GM21825 (cell line): Measurements from ENCODE around the gene PHACTR3.
"Not testable (repeated sequence)": the region's sequence is repeated elsewhere in the genome, so short reads cannot be mapped to it uniquely, and the experiment has no call there.

Source experiments
- ATAC-seq: cut with Tn5 transposase; IDR thresholded peaks from one replicate; pipeline ENCODE4 v1.9.1; 2021; ENCODE audit warnings: mild to moderate bottlenecking, moderate library complexity; ENCODE audit not compliant: unreplicated experiment

PHACTR3 gene

GRCh38 chr20:59618131-59618530 is 13.8 kb downstream of the PHACTR3 start:
- no peak for ATAC-seq

- ATAC-seq, result not testable (repeated sequence)
Observed at GRCh38 chr20:59618585-59618984, 14.2 kb downstream of the PHACTR3 start.

GRCh38 chr20:59620860-59621505 is 16.6 kb downstream of the PHACTR3 start:
- no peak for ATAC-seq

DNA sequence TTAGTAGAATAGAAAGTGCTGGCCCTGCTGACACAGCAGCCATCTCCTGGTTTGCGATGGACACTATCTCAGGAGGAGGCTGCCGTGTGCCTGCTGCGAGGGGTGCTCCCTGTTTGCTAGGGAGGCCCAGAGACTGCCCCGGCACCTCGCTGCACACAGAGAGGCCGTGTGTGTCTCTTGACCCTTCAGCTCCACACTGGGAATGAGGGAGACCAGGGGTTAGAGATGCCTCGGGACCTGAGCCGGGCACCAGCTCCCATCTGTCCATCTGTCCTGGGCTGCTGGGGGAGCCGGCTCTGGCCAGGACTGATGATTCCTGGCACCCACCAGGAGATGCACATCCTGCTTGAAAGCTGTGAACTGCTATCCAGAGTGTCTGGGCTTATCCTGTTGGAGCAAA is 18.2 kb downstream of the PHACTR3 start:
- ATAC-seq, result no peak

GRCh38 chr20:59623133-59623532 is 18.8 kb downstream of the PHACTR3 start:
- no peak for ATAC-seq

DNA sequence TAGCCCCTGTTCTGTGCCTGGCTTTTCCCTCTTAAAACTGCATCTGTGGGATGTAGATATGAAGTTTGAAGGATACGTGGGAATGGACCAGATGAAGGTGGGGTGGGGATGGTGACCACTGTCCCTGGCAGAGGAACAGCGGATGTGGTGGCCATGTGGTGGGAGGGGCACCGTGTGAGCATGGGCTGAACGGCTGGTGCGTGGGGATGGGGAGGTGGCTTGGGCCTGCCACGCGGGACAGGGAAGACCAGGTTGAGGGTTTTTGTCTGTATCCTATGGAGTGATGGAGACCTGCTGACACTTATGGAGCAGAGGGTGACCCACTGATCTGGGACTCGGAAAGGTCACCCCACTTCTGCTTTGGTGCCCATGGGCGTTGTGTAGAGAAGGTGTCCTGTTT is 19.2 kb downstream of the PHACTR3 start:
- no peak for ATAC-seq

DNA sequence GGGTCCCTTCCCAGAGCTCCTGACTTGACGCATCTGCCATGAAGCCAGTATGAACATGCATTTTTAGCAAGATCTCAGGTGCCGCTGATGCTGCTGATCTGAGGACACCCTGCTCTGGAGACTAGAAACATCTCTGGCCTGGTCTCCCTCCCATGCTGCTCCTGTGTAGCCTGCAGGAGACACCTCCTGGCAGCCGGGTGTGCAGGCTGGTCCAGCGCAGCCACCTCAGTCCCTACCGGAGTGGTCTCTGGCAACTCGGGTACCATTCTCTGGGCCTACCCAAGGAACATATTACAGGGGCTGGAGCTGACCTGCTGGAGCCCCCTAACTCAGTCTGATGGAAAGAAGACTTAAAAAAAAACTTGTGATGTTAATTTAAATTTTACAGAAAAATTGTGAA is 20.1 kb downstream of the PHACTR3 start:
- no peak for ATAC-seq

GRCh38 chr20:59625214-59625922 is 21.0 kb downstream of the PHACTR3 start:
- ATAC-seq, result no peak

DNA sequence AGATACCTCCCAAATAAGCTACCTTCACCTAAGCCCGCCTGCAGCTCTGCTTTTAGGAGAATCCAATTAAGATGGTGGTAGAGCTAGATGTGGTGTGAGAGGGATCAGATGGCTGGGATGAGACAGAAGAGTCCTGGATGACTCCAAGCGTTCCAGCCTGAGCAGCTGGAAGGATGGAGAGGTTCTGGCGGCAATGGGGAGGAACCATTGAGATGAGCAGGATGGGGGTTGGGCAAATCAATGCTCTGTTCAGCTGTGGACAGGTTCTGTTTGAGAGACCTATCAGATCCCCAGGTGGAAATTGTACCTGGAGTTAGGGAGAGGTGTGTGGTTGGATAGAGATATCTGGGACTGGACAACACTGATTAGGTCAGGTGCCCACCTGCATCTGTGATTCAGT is 23.0 kb downstream of the PHACTR3 start:
- no peak for ATAC-seq

DNA sequence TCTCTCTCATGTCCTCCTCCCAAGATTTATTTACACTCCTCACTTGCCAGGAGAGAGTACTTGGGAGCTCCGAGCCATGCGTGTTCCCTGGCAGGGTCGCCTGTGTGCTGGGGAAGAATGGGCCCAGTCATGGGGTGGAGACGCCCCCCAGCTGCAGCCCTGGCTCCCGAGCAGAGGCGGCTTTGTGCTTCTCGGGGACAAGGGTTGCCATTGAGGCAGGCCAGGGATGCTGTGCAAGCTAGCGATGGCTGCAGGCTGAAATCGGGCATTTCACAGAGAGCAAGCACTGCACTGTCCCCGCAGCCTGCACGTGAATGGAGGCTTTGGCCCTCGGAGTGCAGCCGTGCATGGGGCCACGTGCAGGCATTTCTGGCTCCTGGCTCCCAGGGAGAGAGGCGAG is 23.8 kb downstream of the PHACTR3 start:
- ATAC-seq, result no peak

DNA sequence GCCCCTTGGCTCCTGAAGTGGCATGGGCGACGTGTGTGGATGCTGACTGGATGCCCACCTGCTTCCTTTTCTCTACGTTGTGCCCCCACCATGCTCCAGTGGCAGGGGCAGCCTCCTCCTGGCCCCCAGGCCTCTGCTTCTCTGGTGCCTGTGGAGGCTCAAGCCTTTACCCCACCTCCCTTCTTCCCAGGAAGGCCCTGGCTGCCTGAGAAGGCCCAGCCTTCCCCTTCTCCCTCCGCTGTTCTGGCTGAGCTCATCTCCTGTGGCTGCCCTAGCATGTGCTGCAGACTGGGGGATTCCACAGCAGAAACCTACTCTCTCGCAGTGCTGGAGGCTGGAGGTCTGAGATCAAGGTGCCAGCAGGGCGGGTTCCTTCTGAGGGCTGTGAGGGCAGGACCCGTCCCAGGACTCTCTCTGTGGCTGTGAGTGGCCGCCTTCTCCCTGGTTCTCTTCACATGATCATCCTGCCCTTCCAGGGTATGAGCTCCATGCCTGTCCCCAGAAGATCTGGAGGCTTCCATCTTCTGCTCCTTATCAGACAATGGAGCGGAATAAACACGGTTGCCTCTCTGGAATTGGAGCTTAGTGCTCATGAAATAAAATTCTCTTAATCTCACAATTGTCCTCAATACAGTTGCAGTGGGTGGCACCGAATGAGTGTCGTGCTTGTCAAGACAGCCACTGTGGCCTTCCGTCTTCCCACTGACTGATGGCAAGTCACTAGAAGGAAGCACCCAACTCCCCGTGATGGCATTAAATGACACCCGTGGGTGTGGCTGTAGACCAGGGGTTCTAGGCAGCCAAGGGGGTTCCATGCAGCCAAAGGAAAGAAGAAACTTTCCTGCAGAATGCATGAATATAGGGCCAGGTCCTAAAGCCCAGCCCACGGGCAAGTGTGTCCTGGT is 25.1 kb downstream of the PHACTR3 start:
- no peak for ATAC-seq

GRCh38 chr20:59630526-59630925 is 26.2 kb downstream of the PHACTR3 start:
- ATAC-seq, result no peak

DNA sequence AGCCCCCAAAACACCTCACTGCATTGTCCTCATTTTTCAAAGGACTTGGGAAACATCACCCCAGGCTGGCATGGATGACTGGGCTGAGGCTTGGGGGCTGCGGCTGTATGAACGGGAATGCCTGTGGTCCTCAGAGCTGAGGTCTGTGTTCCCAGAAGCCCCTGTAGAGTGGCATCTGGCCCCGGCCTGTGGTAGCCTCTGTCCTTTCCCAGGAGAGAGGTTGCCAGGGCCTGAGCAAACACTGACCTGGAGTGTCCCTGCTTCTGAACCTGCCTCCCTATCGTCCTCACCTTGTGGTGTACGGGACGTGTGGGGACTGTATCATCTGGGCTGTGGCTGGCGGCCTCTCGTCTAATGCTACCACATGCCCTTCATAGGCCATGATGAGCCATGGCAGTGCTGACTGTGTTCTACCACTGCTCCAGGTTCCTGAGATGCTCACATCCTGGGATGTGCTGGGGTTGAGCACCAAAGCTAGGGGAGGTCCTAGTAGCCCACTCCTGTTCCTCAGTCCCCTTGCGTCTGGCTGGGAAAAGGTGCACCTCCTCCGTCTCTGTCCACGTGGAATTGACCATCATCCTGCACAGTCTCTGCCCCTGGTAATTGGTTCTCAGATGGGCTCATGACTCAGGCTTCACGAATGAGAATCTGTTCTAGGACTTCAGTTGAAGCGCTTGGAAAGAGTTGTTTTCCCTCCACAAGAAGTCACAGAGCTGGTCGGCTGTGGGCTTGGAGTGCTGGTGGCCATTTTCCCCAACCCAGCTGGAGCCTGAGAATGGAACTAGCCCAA is 27.6 kb downstream of the PHACTR3 start:
- ATAC-seq, result no peak

- ATAC-seq, result no peak
Observed at GRCh38 chr20:59632541-59633113, 28.3 kb downstream of the PHACTR3 start.

- no peak for ATAC-seq
Observed at GRCh38 chr20:59633656-59634251, 29.4 kb downstream of the PHACTR3 start.

GRCh38 chr20:59634435-59635005 is 30.2 kb downstream of the PHACTR3 start:
- ATAC-seq, result no peak

- no peak for ATAC-seq
Observed at GRCh38 chr20:59636766-59637370, 32.5 kb downstream of the PHACTR3 start.

DNA sequence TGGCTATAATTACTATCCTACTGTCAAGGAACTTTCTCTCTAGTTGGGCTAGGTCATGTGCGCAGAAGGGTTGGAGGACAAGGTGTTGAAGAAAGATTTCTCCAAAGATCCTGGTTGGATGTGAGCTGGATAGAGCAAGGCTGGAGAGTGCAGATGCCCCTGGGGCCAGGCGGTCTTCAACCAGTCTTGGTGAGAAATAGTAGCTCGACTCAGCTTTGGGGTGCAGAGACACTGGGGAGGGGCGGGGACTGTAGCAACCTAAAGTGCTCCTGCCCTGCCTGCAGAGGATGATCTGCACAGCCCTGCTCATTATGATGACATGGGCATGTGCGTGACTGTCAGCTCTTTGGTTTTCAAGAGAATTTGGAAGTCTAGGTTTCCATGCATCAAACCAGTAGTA is 35.9 kb downstream of the PHACTR3 start:
- no peak for ATAC-seq

GRCh38 chr20:59643615-59644061 is 39.3 kb downstream of the PHACTR3 start:
- no peak for ATAC-seq
